Gastroesophageal sphincter (tissue), 3 donors: ENCODE data around the gene CTNND2.

Source experiments
- POLR2A ChIP-seq, 2 donors: fragments of 450-650 bp; IDR thresholded peaks; one replicate each; pipeline ENCODE4 v1.6.1; 2017; ENCODE audit warnings: antibody characterized with exemption in 2 of 2, mild to moderate bottlenecking in 2 of 2, moderate library complexity in 1 of 2
- POLR2AphosphoS5 ChIP-seq: sonication (generic); formaldehyde crosslinking; IDR thresholded peaks from one replicate; pipeline ENCODE4 v1.6.1; 2017; ENCODE audit warnings: antibody characterized with exemption
- TF ChIP-seq, protein P1 (sequence below), 4 experiments: fragments of 200-600 bp in 2 of 4; fragments of 450-650 bp in 2 of 4; sonication (generic) in 1 of 4; IDR thresholded peaks; one replicate each; pipeline ENCODE4 v1.5.1; 2017 to 2019; ENCODE audit warnings: antibody characterized with exemption in 4 of 4, mild to moderate bottlenecking in 2 of 4, moderate library complexity in 2 of 4

DNA sequence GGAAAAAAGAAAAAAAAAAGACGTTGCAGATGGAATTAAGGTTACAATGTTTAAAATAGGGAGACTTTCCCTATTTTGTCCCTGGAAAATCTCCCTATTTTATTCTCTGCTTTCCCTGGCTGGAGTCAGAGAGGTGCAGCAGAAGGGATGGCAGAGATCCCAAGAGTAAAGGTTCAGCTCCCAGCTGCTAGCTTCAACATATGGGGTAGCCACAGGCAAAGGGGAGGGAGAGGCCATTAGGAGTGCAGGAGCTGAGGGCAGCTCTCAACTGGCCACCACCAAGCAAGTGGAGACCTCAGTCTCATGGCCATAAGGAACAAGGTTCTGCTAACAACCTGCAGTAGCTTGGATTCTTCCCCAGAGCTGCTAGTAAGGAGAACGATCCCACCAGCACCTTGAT lies 776.2 kb downstream of the CTNND2 start:
- TF ChIP-seq, protein P1, sequence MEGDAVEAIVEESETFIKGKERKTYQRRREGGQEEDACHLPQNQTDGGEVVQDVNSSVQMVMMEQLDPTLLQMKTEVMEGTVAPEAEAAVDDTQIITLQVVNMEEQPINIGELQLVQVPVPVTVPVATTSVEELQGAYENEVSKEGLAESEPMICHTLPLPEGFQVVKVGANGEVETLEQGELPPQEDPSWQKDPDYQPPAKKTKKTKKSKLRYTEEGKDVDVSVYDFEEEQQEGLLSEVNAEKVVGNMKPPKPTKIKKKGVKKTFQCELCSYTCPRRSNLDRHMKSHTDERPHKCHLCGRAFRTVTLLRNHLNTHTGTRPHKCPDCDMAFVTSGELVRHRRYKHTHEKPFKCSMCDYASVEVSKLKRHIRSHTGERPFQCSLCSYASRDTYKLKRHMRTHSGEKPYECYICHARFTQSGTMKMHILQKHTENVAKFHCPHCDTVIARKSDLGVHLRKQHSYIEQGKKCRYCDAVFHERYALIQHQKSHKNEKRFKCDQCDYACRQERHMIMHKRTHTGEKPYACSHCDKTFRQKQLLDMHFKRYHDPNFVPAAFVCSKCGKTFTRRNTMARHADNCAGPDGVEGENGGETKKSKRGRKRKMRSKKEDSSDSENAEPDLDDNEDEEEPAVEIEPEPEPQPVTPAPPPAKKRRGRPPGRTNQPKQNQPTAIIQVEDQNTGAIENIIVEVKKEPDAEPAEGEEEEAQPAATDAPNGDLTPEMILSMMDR (IDR thresholded peaks at IDR 0.05) = no peak
- TF ChIP-seq POLR2AphosphoS5 (no peak), POLR2A (IDR thresholded peaks at IDR 0.05) (no peak)
